NT2/D1 (cell line): ENCODE data around the gene TAGLN2.
"Not testable (repeated sequence)": the region's sequence is repeated elsewhere in the genome, so short reads cannot be mapped to it uniquely, and the experiment has no call there.

Source experiments
- DNase-seq: peaks from one replicate; pipeline ENCODE4 v3.0.0-alpha.2; 2011; ENCODE audit warnings: low read depth, low spot score
- H3K27me3 ChIP-seq: 2 replicates; pipeline ENCODE4 v1.6.0; 2011; ENCODE audit warnings: mild to moderate bottlenecking; ENCODE audit not compliant: insufficient read length, insufficient read depth
- H3K36me3 ChIP-seq: 2 replicates; pipeline ENCODE4 v1.6.1; 2011; ENCODE audit warnings: mild to moderate bottlenecking, low read length, mixed read lengths; ENCODE audit not compliant: insufficient read depth, insufficient read length
- H3K4me1 ChIP-seq: 2 replicates; pipeline ENCODE4 v1.5.1; 2011; ENCODE audit not compliant: insufficient read depth, insufficient read length
- H3K4me3 ChIP-seq: 2 replicates; pipeline ENCODE4 v1.5.1; 2011; ENCODE audit warnings: low read depth; ENCODE audit not compliant: insufficient read length
- H3K9ac ChIP-seq: 2 replicates; pipeline ENCODE4 v1.6.0; 2011; ENCODE audit warnings: low read depth; ENCODE audit not compliant: insufficient read length
- H3K9me3 ChIP-seq: 2 replicates; pipeline ENCODE4 v1.5.1; 2011; ENCODE audit warnings: mild to moderate bottlenecking, low read length; ENCODE audit not compliant: insufficient read depth
- SUZ12 ChIP-seq: IDR thresholded peaks from 2 replicates; pipeline ENCODE4 v1.6.1; 2011; ENCODE audit not compliant: insufficient read length, insufficient read depth; ENCODE audit errors: extremely low read depth
- YY1 ChIP-seq: IDR thresholded peaks from 2 replicates; pipeline ENCODE4 v1.6.1; 2011; ENCODE audit not compliant: insufficient read length, insufficient read depth
- ZNF274 ChIP-seq: IDR thresholded peaks from 2 replicates; pipeline ENCODE4 v1.6.1; 2011; ENCODE audit warnings: mild to moderate bottlenecking, low read depth, low read length

TAGLN2 gene

DNA sequence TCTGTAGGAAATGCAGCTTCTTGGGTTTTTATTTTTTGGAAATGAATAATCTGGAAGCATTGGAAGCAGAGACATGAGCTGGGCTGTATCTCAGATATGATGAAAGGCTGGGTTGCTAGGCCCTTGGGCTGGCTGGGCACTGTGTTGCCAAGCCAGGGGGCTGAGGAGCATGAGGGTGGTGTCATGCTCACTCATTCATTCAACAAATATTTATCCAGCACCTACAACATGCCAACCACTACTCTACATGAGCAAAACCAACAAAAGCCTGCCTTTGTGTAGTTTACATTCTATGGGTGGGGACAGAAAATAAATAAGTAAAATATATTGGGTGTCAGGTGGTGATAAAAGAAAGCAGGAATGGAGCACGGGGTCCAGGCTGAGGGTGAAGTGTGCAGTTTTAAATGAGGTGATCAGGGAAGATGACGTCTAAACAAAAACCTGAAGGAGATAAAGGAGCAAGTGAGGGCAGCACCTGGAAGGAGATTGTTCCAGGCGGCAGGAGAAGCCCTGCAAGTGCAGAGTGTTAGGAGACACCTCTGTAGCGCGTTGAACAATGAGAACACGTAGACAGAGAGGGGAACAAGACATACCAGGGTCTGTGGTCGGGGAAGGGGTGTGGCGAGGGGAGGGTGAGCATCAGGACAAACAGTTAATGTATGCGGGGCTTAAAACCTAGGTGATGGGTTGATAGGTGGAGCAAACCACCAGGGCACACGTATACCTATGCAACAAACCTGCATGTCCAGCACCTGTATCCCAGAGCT, 10.9 kb downstream of the TAGLN2 start:
- H3K4me3 ChIP-seq: no peak overlapping the region
- H3K9ac ChIP-seq: no peak overlapping the region
- H3K9me3 ChIP-seq: no peaks in the 10 kb centered on the region
- no peak for DNase-seq
- no peaks in the 10 kb centered on the region for H3K27me3 ChIP-seq
- H3K36me3 ChIP-seq: peaks cover 30% of the 10 kb centered on the region
- TF ChIP-seq SUZ12: no peak
- no peak for TF ChIP-seq YY1
- TF ChIP-seq ZNF274: no peak
- H3K4me1 ChIP-seq: peaks cover 54% of the 10 kb centered on the region

DNA sequence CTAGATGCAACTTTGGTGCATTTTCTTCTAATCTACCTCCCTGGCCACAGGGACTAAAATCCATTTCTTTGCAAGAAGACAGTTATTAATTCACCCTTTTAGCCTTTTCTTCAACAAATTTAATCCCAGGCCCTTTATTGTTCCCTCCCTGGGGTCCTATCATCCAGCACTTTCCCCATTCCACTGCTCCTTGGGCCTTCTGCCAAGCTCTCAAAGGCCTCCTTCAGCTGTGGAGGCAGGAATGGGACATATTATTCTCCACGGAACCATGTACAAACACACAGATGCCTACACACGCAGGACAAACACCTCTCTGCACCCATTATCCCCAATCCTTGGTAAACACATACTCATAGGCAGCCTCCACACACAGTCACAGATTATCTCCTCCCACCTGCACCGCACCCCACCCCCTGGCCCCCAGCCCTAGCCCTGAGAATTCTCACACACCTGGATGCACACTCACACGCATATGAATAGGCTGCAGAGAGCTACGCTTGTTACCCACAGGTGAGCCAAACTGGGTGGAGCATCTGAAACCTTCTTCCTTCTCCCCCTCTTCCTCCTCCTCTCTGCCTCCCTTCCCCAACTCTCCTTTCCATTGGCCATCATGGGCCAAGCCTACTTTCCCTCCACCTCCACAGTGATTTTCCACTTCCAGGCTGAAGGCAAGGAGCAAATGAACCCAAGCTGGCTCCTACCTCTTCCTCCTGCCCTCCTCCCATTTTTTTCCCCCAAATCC, 11.7 kb downstream of the TAGLN2 start:
- Histone ChIP-seq H3K36me3 (peaks cover 22% of the 10 kb centered on the region), H3K27me3 (no peaks in the 10 kb centered on the region), H3K9me3 (no peaks in the 10 kb centered on the region), H3K9ac (no peak overlapping the region), H3K4me3 (no peak overlapping the region), H3K4me1 (peaks cover 55% of the 10 kb centered on the region)
- TF ChIP-seq ZNF274 (no peak), SUZ12 (no peak), YY1 (no peak)
- DNase-seq: no peak

DNA sequence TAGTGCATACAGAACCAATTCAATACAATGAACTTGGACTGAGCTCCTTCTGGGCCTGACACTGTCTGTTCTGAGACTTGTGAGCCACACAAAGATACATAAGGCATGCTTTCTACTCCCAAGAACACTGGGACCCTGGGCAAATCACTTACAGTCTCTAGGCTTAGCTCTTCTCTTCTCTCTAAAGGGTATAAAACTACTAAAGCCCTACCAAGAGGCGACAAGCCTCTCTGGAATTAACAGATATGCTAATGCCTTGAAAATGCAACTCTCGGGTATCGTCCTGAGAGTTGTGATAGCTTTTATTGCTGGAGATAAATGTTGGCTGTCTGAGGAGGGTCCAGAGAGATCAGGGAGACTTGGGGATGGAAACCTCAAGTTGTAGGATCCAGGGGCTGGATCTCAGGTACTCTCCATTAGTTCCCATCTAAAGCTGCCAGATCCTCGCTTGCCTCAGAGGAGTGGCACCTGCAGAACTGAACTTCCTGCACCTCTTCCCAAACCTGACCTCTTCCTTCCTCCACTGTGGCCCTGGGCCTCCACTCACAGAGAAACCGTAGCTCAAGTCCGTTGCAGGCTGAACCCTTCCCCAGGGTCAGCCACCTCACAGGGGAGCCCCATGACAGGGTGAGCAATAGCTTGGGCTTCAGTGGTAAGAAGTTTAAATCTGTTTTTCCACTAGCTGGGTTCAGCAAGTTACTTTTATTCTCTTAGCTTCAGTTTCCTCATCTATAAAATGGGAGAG, 13.8 kb downstream of the TAGLN2 start:
- no peaks in the 10 kb centered on the region for H3K9me3 ChIP-seq
- H3K27me3 ChIP-seq: no peaks in the 10 kb centered on the region
- H3K4me3 ChIP-seq: no peak overlapping the region
- peaks cover 48% of the 10 kb centered on the region for H3K4me1 ChIP-seq
- no peak for DNase-seq
- H3K9ac ChIP-seq: peak overlapping the region; percentile 46
- TF ChIP-seq YY1 (no peak), ZNF274 (no peak), SUZ12 (no peak)
- peaks cover 8% of the 10 kb centered on the region for H3K36me3 ChIP-seq

DNA sequence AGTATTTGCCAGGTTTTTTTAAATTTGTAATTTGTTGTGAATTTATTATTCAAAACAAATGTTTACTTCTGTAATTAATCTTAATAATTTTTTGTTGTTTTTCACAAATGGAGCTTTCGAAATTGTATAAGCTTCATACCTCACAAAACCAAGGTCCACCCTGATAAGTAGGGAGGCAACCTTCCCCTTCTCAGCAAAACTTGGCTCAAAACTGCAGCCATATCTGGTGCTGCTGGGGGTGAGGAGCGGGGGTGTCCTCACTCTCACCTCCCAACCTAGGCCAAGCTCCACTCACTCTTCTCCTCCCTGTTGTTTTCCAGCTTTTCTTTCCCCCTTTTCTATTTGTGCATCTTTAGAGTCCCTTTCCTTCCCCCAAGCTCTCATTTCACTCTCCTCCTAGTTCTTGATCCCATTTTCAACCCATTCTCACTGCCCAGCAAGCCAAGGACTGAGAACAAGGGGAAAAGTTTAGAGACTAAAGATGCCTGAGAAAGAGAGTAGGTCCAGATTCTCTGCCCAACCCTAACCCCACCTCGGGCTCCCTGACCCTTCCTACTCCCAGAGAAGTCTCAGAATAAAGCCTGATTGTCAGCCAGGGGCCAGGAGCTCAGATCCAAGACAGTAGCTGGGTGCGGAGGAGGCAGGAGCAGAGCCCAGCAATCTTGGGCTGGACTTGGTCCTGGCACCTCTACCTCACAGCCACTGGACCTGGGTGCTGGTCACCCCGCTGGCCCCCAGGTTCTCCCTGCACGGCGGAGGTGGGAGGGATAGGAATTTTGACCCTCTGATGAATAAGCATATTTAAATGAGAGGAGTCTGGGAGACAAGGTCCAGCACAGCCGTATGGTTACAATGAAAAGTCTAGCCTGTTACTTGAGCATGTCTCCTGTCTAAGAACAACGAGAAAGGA, 17.0 kb downstream of the TAGLN2 start:
- TF ChIP-seq ZNF274 (no peak), YY1 (no peak), SUZ12 (no peak)
- Histone ChIP-seq H3K9me3 (peaks cover 9% of the 10 kb centered on the region), H3K4me3 (no peak overlapping the region), H3K4me1 (peaks cover 27% of the 10 kb centered on the region), H3K36me3 (no peaks in the 10 kb centered on the region), H3K9ac (no peak overlapping the region), H3K27me3 (no peaks in the 10 kb centered on the region)
- no peak for DNase-seq

DNA sequence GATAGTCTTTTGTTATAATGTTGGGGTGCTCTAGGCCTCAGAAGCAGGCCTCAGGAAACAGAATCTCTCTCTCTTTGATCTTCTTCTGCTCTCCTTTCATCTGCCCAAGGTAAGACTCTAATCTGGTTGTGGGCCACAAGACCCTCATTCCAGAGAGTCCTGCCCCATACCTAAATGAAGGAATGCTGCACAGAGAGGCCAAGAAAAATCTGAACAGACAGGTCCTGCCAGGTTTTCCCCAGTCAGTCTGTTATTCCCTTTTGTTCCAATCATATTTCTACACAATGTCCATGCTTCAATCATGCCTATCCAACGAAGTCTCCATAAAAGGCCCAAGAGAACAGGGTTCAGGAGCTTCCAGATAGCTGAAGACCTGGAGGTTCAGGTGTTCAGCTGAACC, 18.3 kb downstream of the TAGLN2 start:
- Histone ChIP-seq H3K4me3 (no peak overlapping the region), H3K27me3 (no peaks in the 10 kb centered on the region), H3K4me1 (peaks cover 26% of the 10 kb centered on the region), H3K9ac (no peak overlapping the region), H3K9me3 (peaks cover 10% of the 10 kb centered on the region), H3K36me3 (no peaks in the 10 kb centered on the region)
- TF ChIP-seq SUZ12 (no peak), ZNF274 (no peak), YY1 (no peak)
- no peak for DNase-seq

DNA sequence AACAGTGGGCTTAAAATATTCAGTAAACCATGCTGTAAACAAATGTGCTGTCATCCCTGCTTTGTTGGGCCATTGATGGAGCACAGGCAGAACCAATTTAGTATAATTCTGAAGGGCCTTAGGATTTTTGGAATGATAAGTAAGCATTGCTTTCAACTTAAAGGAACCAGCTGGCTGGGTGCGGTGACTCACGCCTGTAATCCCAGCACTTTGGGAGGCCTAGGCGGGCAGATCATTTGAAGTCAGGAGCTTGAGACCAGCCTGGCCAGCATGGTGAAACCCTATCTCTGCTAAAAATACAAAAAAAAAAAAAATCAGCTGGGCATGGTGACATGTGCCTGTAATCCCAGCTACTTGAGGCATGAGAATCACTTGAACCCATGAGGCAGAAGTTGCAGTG, 21.3 kb downstream of the TAGLN2 start:
- H3K9ac ChIP-seq, H3K4me3 ChIP-seq, H3K36me3 ChIP-seq, H3K27me3 ChIP-seq, H3K4me1 ChIP-seq, DNase-seq: not testable (repeated sequence)
- H3K9me3 ChIP-seq: peaks cover 10% of the 10 kb centered on the region

GRCh38 chr1:159902541-159902940, 22.8 kb downstream of the TAGLN2 start:
- no peak overlapping the region for H3K4me3 ChIP-seq
- peaks cover 2% of the 10 kb centered on the region for H3K4me1 ChIP-seq
- no peaks in the 10 kb centered on the region for H3K27me3 ChIP-seq
- no peak for DNase-seq
- peaks cover 10% of the 10 kb centered on the region for H3K9me3 ChIP-seq
- H3K36me3 ChIP-seq: no peaks in the 10 kb centered on the region
- TF ChIP-seq SUZ12 (no peak), YY1 (no peak), ZNF274 (no peak)
- H3K9ac ChIP-seq: no peak overlapping the region
